MM.1S (cell line): ENCODE measurements around the gene DDC.

ENCODE experiments used
- CTCF ChIP-seq: fragments of 300-600 bp; sonication (generic); IDR thresholded peaks from 2 replicates; pipeline ENCODE4 v1.5.1; 2016; ENCODE audit warnings: antibody characterized with exemption, low read length, mixed read lengths
- EZH2 ChIP-seq: fragments of 300-600 bp; sonication (generic); optimal IDR thresholded peaks from 2 replicates; pipeline ENCODE3; 2017; ENCODE audit warnings: low read depth, mild to moderate bottlenecking, antibody characterized with exemption, low read length, mixed read lengths

GRCh38 chr7:50496569-50496968, 68.6 kb downstream of the DDC start:
- TF ChIP-seq EZH2: no peak
- no peak for TF ChIP-seq CTCF
